Stimulated activated CD4-positive, alpha-beta T cell treated with anti-CD3 and anti-CD28 coated beads, Interleukin-1b, Interleukin-23, amount 100 ng/mL, for 48 hours (primary cell): Measurements from ENCODE around the gene FAM219B.

Experiments used
- DNase-seq: peaks from one replicate; pipeline ENCODE4 v3.0.0-alpha.2; 2020

FAM219B gene

DNA sequence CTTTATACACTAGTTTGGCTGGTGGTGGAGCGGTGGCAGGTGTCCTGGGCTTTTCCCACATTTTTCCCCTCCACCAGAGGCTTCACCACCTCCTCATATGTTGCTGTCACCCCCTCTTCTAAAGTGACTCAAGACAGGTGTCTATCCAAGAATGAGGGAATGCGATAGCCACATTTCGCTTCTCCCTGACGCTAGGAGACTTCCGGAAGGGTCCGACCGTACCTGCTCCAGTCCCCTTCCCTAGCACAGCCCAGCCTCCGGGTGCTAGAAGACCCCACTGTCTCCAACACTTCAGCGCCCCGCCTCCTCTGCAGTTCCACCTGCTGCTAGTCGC, 34.0 kb downstream of the FAM219B start:
- DNase-seq = no peak

DNA sequence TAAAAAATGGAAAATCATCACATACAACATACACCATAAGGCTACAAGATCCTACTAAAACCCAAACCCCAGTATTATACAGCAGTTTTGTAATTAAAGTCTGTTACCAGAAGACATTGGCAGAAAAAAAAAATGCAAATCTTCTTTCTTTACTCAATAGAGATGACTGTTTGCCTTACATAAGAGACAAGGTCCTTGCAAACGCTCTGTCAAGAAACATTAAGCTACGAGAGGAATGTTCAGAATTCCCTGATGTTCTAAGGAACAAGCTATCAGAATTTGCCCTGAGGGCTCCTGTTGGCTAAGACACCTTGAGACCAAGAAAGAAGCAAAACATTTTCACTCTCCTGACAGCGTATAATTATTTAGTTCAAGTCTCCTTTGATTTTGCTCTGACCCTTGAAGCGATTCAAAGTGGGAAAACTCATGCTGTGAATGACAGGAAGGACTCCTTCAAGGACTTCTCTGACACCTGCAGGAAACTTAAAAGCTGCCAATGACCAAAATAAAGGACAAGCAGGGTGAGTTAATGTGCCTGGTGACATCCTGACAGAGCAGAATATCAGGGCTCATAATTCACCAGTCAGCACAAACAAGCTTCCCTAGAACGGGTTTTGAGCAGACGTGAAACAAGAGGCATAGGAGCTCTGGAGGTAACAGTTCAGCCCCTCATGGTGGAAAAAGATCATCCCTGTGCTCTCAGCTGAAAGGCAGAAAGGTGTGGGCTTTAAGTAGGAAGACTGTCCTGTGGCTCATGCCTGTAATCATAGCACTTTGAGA, 36.0 kb downstream of the FAM219B start:
- no peak for DNase-seq

DNA sequence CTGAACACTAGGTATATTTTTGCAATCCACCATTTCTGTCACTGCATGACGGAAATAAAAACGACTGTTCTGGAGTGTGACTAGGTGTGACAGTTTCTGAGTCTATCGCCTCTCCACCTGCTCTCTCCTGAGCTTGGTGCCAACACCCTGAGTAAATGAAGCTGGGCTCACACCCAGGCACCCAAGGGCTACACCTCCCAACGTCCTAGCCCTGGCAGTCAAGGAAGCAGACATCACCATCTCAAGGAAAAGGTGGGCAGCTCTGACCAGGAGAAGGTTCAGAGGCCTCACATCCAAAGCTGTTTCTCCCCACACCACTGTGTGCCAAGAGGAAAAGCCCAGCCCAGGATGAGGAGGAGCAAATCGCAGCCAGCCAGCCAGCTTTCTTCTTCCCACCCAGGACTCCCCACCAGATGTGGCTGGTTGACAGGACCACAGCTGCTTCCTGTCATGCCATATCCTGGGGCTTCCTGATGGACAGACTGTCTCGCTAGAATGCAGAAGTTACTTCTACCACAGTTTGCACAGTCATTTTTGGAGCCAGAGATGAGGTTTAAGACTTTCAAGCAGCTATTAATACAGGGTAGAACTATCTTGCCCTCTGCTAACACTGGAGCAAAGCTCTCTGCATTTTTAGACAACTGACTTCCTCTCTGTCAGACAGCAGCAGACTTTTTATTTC, 36.8 kb downstream of the FAM219B start:
- peak; percentile 51 for DNase-seq

DNA sequence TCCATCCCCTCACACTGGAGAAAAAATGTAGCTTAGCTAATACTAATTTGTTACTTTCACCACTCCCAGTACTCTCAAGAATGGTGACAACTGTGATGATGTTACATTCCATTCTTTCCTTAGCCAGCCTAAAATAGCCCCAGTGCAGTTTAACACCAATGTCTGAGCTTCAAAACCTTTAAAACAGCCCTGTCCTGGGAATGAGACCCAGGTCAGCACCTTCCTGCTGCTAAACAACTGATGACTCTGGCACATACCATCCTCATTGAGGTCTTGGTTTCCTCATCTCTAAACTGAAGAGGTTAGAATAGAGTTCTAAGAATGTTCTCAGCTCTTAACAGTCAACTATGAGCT, 37.3 kb downstream of the FAM219B start:
- no peak for DNase-seq

DNA sequence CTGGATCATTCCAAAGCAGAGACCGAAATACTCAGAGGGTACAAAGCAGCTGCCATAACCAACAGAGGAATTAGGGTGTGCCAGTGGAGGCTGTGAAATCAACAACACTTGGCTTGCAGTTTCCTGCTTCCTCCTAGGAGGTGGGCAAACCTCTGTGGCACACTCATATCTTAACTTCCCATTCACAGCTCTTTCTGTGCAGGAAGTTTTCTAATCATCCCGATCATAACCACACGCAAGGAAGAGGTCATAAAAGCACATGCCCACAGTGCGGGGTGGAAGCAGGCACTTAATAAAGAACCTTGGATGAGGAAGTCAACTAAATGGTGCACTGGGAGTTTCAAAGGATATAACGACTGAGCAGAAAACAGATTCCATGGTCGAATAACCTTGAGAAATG, 38.6 kb downstream of the FAM219B start:
- DNase-seq = no peak

DNA sequence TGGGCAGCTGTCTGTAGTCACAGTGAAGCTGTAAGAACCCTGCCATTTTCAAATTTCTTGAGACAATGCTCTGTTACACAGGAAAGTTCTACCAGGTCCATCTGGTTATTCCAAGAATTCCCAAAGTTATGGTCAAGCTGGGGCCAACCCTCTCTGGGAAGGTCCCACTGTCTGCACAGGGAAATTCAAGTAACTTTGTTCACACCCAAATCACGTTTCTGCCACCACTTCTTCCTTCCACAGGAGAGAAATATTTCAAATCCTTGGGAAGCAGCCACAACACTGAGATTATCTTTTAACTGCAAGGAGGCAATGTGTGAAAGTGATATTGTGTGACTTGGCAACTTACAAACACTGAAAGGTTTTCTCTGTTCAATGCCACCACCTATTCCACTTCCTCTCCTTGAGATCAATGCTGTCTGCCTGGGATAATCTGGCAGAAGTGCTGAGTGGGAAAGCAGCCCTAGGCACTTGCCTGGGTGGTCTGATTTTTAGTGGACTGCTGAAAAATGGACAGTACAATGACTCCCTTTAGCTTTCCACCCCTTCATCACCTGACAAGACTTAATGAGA, 39.1 kb downstream of the FAM219B start:
- no peak for DNase-seq

DNA sequence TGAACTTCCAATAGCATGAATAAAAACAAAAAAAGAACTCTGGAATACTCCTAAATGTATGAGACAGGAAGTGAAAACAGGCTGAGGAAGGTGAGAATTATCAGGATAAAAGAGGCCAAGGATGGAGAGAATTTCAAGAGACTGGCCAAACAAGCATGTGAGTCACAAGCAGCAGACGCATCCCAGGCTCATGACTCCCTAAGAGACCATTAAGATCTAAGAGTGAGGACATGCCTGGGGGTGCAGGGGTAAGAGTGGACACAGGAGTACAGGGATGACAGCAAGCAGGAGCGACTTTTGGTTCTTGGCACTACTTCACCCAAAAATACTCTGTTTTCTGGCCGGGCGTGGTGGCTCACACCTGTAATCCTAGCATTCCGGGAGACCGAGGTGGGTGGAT, 40.6 kb downstream of the FAM219B start:
- no peak for DNase-seq

DNA sequence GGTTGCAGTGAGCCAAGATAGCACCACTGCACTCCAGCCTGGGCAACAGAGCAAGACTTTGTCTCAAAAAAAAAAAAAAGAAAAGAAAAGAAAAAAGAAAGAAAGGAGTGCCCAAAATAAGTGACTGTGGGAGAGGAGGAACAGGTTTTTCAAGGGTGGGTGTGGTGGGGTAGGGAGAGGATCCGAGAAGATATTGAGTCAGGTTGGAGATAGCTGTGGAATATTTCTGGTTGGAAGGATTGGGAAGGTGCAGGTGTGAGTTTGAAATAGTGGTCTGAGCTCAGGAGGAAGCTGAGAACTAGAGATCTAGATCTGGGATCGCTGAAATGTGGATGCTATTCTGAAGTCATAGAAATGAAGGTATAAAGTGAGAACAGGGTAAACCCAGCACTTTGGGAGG, 41.3 kb downstream of the FAM219B start:
- no peak for DNase-seq

DNA sequence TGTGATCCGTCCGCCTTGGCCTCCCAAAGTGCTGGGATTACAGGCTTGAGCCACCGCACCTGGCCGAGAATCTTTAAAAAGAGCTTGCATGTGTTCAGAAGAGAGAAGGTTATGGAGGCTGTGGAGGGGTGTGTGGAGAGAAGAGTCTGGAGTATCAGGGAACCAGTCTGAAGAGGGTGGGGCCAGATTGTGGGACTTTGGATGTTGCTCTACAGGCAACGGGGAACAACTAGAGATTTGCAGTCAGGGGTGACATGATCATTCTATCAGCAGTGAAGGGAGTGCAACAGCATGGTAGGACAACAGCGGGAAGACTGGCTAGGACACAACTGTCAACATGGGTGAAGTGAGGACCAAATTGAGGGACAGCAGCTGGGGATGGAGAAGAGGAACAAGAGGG, 42.4 kb downstream of the FAM219B start:
- no peak for DNase-seq

DNA sequence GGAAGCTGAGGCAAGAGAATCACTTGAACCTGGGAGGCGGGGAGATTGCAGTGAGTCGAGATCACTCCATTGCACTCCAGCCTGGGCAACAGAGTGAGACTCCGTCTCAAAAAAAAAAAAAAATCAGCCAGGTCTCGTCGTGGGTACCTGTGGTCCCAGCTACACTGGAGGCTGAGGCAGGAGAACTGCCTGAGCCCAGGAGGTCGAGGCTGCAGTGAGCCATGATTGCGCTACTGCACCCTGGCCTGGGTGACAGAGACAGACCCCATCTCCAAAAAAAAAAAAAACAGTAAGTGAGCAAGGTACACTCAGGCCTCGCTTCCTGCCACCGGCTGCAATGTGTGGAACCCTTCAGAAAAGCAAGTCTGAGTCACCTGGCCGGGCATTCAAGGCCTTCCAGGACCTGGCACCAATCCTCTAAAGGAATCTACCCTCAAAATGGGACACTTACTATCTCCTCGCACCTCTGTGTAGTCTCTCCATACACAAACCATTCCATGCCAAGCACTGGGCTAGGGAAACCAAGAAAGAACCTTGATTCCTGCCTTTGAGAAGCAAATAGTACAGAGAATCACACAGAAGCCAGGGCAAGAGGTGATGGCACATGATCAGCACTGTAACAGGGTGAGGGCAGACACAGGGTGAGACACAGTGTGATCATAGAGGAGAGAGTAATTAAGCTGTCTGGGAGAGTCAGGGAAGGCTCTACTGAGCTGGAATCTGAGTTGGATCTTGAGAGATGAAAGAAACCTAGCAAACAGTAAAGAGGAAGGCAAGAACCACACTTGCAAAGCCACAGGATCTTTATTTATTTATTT, 43.2 kb downstream of the FAM219B start:
- DNase-seq = no peak

DNA sequence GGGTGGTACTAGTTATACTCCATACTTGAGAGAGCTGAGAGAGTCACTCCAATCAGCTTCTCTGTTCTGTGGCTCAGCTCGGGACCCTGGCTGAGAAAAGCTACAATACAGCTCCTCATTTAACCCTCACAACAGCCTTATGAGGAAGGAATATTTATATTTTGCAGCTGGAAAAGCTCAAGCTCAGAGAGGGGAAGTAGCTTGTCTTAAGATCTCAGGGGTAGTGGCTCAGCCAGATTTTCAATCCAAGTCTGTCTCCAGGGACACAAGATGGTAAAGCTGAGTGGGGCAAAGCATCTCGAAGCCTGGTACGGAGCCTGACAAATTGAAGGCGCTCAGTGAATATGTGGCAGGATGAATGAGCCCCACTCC, 48.3 kb downstream of the FAM219B start:
- DNase-seq = no peak

DNA sequence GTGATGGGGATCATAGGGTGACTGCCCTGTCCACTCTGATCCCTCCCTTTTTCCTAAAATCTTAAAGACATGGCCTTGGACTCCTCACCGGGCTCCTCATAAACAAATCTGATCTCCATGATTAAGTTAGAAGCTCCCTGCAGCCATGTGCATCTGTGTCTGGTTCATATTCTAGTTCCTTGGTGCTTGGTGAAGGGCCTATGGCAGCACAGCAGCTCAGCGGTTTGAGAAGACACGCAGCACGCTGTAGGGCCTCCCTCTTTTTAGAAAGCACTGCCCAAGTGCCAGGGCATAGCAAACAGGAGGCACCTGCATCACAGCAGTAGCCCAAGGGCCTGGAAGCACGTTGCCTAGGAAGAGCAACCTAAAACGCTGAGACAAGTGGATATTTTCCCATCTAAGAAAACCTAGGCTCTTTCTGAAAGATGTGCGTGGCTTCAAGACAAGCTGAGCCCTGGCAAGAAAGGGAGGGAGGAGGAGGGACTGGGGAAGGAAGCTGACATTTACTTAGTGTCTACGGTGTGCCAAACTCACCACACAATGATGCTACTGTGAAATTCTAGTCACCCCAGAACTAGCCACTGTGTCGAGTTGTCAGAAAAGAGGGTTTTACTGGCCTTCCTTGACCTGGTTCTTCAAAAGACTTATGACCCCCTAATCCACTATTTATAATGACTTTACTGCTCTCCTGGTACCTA, 48.8 kb downstream of the FAM219B start:
- DNase-seq = no peak

DNA sequence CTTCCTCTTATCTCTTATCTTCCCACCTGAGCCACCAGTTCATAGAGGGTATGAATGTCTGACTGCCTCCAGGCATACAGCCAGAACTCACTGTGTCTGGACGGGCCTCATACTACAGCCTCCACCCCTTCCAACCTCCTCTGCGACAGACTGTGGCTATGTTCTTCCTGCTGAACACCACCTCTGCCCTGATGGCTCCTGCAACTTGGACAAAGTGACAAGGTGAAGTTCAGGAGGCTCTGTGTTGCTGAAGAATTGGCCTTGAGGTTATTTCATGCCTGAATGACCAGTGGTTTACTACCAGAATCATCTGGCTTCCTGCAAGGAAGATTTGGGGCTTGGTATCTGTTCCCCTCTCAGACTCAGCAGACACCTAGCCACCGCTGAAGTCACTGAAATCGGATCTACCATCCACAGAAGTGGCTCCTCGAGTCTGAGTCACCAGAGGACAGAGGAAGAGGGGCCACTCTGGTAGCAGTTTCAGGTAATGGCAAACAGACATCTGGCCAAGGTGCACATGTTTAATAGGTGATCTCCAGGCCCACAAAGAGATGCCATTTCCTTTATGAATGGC, 49.5 kb downstream of the FAM219B start:
- no peak for DNase-seq

DNA sequence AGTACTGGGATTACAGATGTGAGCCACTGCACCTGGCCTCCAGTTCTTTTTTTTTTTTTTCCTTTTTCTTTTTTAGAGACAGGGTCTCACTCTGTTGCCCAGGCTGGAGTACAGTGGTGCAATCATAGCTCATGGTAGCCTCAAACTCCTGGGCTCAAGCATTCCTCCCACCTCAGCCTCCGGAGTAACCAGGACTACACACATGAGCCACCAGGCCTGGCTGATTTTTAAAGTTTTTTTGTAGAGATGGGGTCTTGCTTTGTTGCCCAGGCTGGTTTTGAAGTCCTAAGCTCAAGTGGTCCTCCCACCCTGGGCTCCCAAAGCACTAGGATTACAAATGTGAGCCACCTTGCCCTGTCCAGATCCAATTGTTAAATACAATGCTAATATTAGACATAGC, 50.1 kb downstream of the FAM219B start:
- DNase-seq = no peak

DNA sequence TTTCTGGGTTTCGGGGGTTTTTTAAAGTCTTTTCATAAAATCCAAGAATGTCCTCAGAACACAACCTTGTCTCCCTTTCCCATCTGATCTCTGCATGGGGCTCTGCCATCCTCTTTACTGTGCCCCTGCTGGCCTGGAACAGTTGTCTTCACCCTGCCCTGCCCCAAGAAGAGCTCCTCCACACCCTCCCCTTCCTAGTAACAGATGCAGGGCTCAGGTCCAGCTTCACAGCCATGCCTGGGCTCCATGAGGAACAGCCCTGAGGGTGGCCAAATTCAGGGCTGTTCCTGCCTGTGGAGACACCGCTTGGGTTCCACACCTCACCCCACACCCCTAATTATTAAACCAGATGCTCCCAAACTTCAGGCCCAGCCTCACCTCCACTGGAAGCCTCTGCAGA, 50.8 kb downstream of the FAM219B start:
- DNase-seq = no peak

DNA sequence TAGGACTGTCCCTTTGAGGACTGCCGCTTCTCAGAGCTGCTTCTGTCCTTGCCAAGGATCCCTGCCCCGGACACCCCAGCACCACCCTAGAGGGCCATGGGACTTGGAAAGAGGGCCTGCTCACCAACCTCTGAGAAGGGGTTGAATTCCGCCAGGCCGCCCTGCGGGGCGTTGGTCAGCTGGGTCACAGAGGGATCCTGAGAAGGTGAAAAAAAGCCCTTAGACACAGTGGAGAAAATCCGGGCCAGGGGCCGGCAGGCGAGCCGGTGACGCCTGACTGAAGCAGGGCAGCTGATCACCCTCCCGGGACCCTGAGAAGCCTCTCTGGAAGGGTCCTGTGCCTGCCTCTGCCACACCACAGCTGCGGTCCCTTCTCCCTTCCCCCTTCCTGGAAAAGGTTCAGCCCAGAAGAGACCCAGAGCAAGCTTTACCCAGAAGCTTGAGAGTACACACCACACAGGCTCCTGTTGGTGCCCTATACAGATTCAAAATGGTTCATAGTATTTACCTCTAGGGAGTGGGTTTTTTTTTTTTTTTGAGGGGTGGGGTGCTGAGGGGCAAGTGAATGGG, 52.1 kb downstream of the FAM219B start:
- DNase-seq = no peak

DNA sequence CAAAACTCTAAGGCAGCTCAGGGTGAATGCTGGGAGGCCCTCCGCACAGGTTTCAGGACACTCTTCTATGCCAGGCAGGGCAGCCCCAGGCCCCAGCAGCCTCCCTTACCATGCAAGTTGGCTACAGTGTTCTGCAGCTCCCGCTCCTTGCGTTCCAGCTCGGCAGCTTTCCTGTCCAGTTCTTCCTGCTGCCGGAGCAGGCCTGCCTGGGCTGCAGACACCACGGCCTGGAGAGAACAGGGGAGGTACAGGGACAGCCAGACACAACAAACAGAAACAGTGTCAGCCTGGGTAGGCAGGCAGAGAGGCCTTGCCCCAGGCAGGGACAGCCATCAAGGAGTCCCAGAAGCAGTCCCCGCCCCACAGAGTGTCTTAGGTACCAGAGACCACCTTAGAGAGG, 54.7 kb downstream of the FAM219B start:
- no peak for DNase-seq

DNA sequence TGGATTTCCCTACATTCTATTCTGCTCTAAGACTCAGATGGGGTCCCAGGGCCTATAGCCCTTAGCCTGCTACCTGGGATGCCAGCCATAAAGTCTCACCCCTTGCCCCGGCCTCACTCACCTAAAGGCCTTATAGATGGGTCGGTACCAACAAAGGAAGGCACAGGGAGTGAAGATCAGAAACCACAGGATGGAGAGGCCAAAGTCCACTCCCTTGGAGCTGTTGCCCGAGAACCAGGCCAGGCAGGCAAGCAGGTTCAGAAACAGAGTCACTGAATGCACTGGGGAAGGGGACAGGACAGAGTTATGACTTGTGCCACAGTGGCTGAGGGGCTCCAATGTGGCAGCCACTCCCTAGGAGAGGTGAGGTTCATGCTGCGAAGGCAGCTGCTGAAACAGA, 56.3 kb downstream of the FAM219B start:
- no peak for DNase-seq
